K562 (cell line): ENCODE measurements around the gene PDGFC. TPM values are rescaled to one million over a fixed set of nuclear protein-coding genes. Genes with fewer than 3 reads are reported as not detected.

Experiments used
- ATAC-seq: fragments of 200-7000 bp; cut with Tn5 transposase; 3 replicates; pipeline ENCODE4 v1.9.1; 2020; ENCODE audit warnings: moderate library complexity
- BruUV-seq: library from RNA; stranded (reverse); fragments of 400-500 nt; replicated peaks from 2 replicates; lab custom pipeline; 2021; lab: Mats Ljungman, UMichigan
- CTCF ChIA-PET: fragments of 300-600 bp; formaldehyde crosslinking; extraction: SDS; loops from one replicate; lab custom pipeline; 2021; ENCODE audit warnings: low intra/inter-chr PET ratio; lab: Yijun Ruan, JAX
- POLR2A ChIA-PET: fragments of 300-600, 350-650 bp; sonication (Branson Sonifier 250); formaldehyde crosslinking; extraction: SDS; loops from one replicate; lab custom pipeline; 2021; ENCODE audit warnings: antibody characterized with exemption, inconsistent platforms; lab: Yijun Ruan, JAX
- DNase-seq, 4 experiments: peaks; one replicate each; pipeline versions ENCODE4 v3.0.0 to v3.0.0-alpha.2; 2011 to 2018; ENCODE audit warnings: low spot score in 3 of 4, mixed read lengths in 3 of 4; ENCODE audit errors: extremely low read depth in 1 of 4
- FAIRE-seq: peaks from 2 replicates; lab custom pipeline; 2011; peaks lifted over from hg19 to GRCh38; lab: Jason Lieb, UNC
- H2AFZ ChIP-seq: 2 replicates; pipeline ENCODE4 v1.6.0; 2011; ENCODE audit warnings: low read depth, low read length, control low read depth, inconsistent platforms
- H3K27ac ChIP-seq: fragments of 200-600 bp; 3 replicates; pipeline ENCODE4 v1.8.0; 2011; ENCODE audit warnings: low read depth, mild to moderate bottlenecking, control low read depth, inconsistent platforms, low read length, moderate library complexity, mixed read lengths; ENCODE audit errors: extremely low read depth
- H3K27me3 ChIP-seq, 2 experiments: fragments of 300-600 bp in 1 of 2; 2 replicates in 1 of 2; 3 replicates in 1 of 2; pipeline versions ENCODE4 v1.6.0 to v1.8.0; 2011; ENCODE audit warnings: inconsistent platforms in 2 of 2, low read length in 2 of 2, mild to moderate bottlenecking in 1 of 2, mixed read lengths in 1 of 2, moderate library complexity in 1 of 2; ENCODE audit not compliant: control insufficient read depth in 2 of 2, insufficient read depth in 2 of 2
- H3K36me3 ChIP-seq: fragments of 300-600 bp; 3 replicates; pipeline ENCODE4 v1.8.0; 2011; ENCODE audit warnings: mild to moderate bottlenecking, low read length, inconsistent platforms; ENCODE audit not compliant: control insufficient read depth, insufficient read depth
- H3K4me1 ChIP-seq, 2 experiments: fragments of 200-600 bp in 1 of 2; replicated peaks in 1 of 2; 2 replicates in 1 of 2; 3 replicates in 1 of 2; pipeline versions ENCODE4 v1.5.1 to v1.8.0; 2011; ENCODE audit warnings: inconsistent platforms in 2 of 2, low read length in 2 of 2, mild to moderate bottlenecking in 1 of 2, mixed read lengths in 1 of 2, moderate library complexity in 1 of 2; ENCODE audit not compliant: control insufficient read depth in 2 of 2, insufficient read depth in 2 of 2
- H3K4me2 ChIP-seq: 2 replicates; pipeline ENCODE4 v1.6.1; 2011; ENCODE audit warnings: low read length, control low read depth, inconsistent platforms, mixed read lengths; ENCODE audit not compliant: insufficient read depth
- H3K4me3 ChIP-seq: fragments of 200-600 bp; sonication (generic), shearing (Covaris generic); 2 replicates; pipeline ENCODE4 v1.5.1; 2016; ENCODE audit warnings: control low read depth, inconsistent platforms
- H3K79me2 ChIP-seq: fragments of 200-600 bp; 3 replicates; pipeline ENCODE4 v1.8.0; 2011; ENCODE audit warnings: low read length, inconsistent platforms; ENCODE audit not compliant: control insufficient read depth, insufficient read depth
- H3K9ac ChIP-seq, 2 experiments: 2 replicates each; pipeline versions ENCODE4 v1.6.0 to v1.6.1; 2011; ENCODE audit warnings: low read depth in 2 of 2, low read length in 2 of 2, control low read depth in 1 of 2, inconsistent platforms in 1 of 2, mild to moderate bottlenecking in 1 of 2, mixed read lengths in 1 of 2; ENCODE audit not compliant: insufficient read depth in 1 of 2
- H3K9me1 ChIP-seq: one replicate; pipeline ENCODE4 v1.6.0; 2011; ENCODE audit warnings: inconsistent platforms, mild to moderate bottlenecking, low read length, moderate library complexity; ENCODE audit not compliant: control insufficient read depth, insufficient read depth
- H3K9me3 ChIP-seq: replicated peaks from 2 replicates; pipeline ENCODE4 v1.5.1; 2011; ENCODE audit warnings: low read depth, low read length, inconsistent platforms; ENCODE audit not compliant: control insufficient read depth, insufficient read depth
- H4K20me1 ChIP-seq: replicated peaks from 2 replicates; pipeline ENCODE4 v1.6.1; 2011; ENCODE audit warnings: low read length, inconsistent platforms, mixed read lengths; ENCODE audit not compliant: control insufficient read depth, insufficient read depth
- CC2D1A ChIP-seq: fragments of 450-650 bp; IDR thresholded peaks from 2 replicates; pipeline ENCODE4 v1.6.1; 2017; ENCODE audit warnings: mild to moderate bottlenecking
- HCFC1 ChIP-seq: IDR thresholded peaks from 2 replicates; pipeline ENCODE4 v1.6.1; 2012; ENCODE audit warnings: low read depth, low read length, improper control_type of control experiment
- HNRNPK ChIP-seq: fragments of 200-400 bp; formaldehyde crosslinking; IDR thresholded peaks from one replicate; pipeline ENCODE4 v1.6.1; 2018; ENCODE audit warnings: mild to moderate bottlenecking, low read depth, low read length; ENCODE audit not compliant: poor library complexity, severe bottlenecking
- MECOM ChIP-seq: fragments of 250-450 bp; sonication (Bioruptor Pico); IDR thresholded peaks from 2 replicates; pipeline ENCODE4 v1.8.0; 2022; ENCODE audit warnings: inconsistent platforms
- NCOA2 ChIP-seq, 2 experiments: fragments of 450-650 bp; IDR thresholded peaks; 2 replicates each; pipeline ENCODE4 v1.6.1; 2018; ENCODE audit warnings: mild to moderate bottlenecking in 2 of 2, moderate library complexity in 1 of 2; ENCODE audit not compliant: partially characterized antibody in 2 of 2
- NR4A1 ChIP-seq, 2 experiments: fragments of 250-450 bp in 1 of 2; fragments of 450-650 bp in 1 of 2; sonication (Bioruptor Pico) in 1 of 2; IDR thresholded peaks; 2 replicates each; pipeline versions ENCODE4 v1.4.0 to v1.6.1; 2016 to 2020; ENCODE audit warnings: mild to moderate bottlenecking in 2 of 2, missing compliant biosample characterization in 1 of 2, missing genetic modification characterization in 1 of 2, moderate library complexity in 1 of 2
- RAD21 ChIP-seq, 2 experiments: fragments of 250-450 bp in 1 of 2; fragments of 450-650 bp in 1 of 2; sonication (Bioruptor Pico) in 1 of 2; formaldehyde crosslinking in 1 of 2; IDR thresholded peaks in 1 of 2; conservative IDR thresholded peaks in 1 of 2; 2 replicates each; pipeline versions ENCODE4 v1.4.0 to v1.8.0; 2020 to 2022; ENCODE audit warnings: mild to moderate bottlenecking in 2 of 2, moderate library complexity in 1 of 2
- WGBS: fragments of 100-300 bp; shearing (Covaris generic); methylation state at CpG from one replicate; pipeline ENCODE4 v1.1.6; 2016; ENCODE audit warnings: low coverage, mixed read lengths; ENCODE audit not compliant: insufficient coverage; ENCODE audit errors: missing lambda C conversion rate; 5-methylcytosine and 5-hydroxymethylcytosine counted together
- in situ Hi-C: fragments of 300-500 bp; cut with MboI; formaldehyde crosslinking; loops from 4 replicates; pipeline ENCODE4 v1.15.0; 2018; ENCODE audit warnings: inconsistent platforms, mixed read lengths
- intact Hi-C: fragments of 100-400 bp; cut with micrococcal nuclease; formaldehyde crosslinking; loops from 2 replicates; pipeline ENCODE4 v1.14.2; 2022
- polyA plus RNA-seq, 8 experiments: library from polyadenylated mRNA; depleted of rRNA in 4 of 8; stranded (reverse) in 5 of 8; unstranded in 3 of 8; fragments of >200 nt; fragmentation: Nextera tagmentation in 2 of 8; fragmentation: Illumina TruSeq in 1 of 8; extraction: Ambion mirVana in 2 of 8; extraction: Trizol in 1 of 8; gene quantifications; 2 replicates each; pipeline versions ENCODE4 v1.2.1 to v1.2.3, GENCODE V29; 2011 to 2014; ENCODE audit warnings: inconsistent platforms in 1 of 8, missing spikeins in 1 of 8
- total RNA-seq, 7 experiments: library from RNA; depleted of rRNA in 6 of 7; stranded (reverse); fragments of >200 nt in 6 of 7; fragmentation: Illumina TruSeq in 2 of 7; extraction: Trizol in 2 of 7; gene quantifications; 2 replicates each; pipeline versions ENCODE4 v1.2.1 to v1.2.3, GENCODE V29; 2011 to 2021; ENCODE audit warnings: low replicate concordance in 1 of 7
- TF ChIP-seq, protein P1 (sequence below): fragments of 250-450 bp; sonication (Bioruptor Pico); IDR thresholded peaks from 2 replicates; pipeline ENCODE4 v1.5.0; 2021; ENCODE audit warnings: mild to moderate bottlenecking, moderate library complexity
- TF ChIP-seq, protein P2 (sequence below): fragments of 250-450 bp; sonication (Bioruptor Pico); IDR thresholded peaks from 2 replicates; pipeline ENCODE4 v1.5.0; 2020; ENCODE audit warnings: mild to moderate bottlenecking, borderline replicate concordance

Gene PDGFC
- total and polyA plus RNA-seq, 9 of the 15 experiments (the other 6 are each of a cell fraction or from before 2014, with no cell fraction given), result not detected

DNA sequence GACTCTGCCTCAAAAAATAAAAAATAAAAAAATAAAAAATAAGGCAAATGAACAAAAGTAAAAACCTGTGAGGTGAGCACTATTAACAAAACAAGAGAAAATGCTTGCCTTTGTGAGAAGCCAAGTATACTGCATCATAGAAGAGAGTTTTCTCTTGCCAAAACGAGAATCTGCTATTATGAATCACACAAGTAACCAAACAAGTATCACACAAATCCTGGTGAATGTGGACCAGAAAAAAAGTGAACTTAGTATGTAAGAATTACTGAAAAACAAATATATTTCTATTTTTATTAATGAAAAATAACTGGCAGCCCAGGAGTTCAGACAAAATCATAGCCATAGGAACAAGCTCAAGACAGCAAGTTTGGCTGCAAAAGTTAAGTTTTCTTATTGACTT is 193.5 kb downstream of the PDGFC start (continued):
- TF ChIP-seq, protein P1, sequence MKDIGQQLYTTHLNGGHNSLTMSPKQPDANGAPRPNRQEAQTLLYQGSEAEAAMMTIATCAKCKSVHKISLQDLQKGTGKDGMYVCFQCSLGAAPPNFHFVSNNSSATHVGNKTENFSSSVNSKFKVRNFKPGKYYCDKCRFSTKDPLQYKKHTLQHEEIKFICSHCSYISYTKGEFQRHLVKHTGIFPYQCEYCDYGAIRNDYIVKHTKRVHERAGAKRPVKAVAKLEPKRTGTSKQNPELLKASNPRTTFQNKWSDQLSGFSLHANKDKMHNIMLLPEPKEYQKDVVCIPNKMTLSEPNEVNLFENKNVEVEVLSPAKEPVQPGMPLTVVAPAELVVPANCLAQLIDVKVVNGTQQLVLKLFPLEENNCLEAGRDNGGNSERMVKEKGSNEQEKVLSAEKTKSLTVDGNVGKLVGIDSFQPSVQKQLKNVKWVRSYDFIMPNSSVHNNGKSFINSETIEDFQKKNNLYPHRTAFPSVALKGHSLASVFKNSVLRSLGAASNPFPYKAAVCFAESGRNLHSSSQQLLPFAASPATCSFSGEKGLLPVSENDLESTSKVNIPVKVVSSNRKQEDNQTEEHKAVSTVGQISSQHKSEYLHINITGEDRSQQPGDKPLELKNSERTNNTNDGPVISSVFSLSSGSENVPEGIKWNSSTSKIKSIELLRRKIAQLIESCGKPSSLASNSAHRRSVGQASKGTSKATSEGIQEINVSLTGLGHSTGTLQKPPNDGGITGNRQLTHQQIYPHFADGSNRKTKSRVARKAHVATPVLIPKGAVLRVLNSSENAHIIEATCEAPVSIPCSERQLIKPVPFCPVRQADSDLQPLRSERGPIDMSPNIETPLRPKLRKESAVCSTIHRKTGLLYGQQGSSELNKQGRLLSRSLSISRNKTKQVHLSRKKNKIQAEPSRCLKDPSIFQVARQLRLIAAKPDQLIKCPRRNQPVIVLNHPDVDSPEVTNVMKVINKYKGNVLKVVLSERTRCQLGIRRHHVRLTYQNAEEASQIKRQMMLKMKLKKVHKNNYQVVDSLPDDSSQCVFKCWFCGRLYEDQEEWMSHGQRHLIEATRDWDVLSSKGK (CRISPR knock-in tag), result no peak
- no peak for TF ChIP-seq HCFC1
- no peak for TF ChIP-seq NCOA2 (IDR thresholded peaks at IDR 0.05; ENCODE audit: partially characterized antibody in 2 of 2)
- no peak for TF ChIP-seq NR4A1 (CRISPR knock-in tag; IDR thresholded peaks at IDR 0.05)
- TF ChIP-seq NR4A1 (tag; IDR thresholded peaks at IDR 0.05), result no peak
- TF ChIP-seq CC2D1A, result no peak
- no peak for TF ChIP-seq MECOM (CRISPR knock-in tag)
- no peak for TF ChIP-seq RAD21 (CRISPR knock-in tag; conservative IDR thresholded peaks at IDR 0.05 in 1 of 2, IDR thresholded peaks at IDR 0.05 in 1 of 2)

DNA sequence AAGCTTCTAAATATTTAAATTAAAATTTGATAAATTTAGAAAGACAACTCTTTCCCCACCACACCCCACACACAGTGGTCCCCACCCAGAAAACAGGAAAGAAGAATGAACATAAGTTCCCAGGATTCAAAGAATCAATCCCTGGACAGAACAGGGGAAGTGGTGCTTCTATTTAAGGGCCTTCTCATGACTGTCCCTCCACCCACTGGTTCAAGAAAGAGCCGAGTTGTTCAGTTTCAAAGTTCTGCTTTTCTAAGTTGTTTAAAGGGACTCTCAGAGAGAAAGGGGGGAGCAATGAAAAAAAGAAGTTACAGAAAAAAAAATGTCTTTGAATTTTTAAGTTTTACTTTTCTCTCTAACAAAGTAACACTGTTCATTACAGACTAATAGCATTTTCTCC is 195.8 kb downstream of the PDGFC start:
- Histone ChIP-seq H3K79me2 (no peaks in the 10 kb centered on the region), H3K9ac (no peak overlapping the region), H3K36me3 (no peaks in the 10 kb centered on the region), H3K4me3 (no peak overlapping the region), H3K27me3 (no peaks in the 10 kb centered on the region), H3K4me1 (no peaks in the 10 kb centered on the region), H3K9me3 (no peaks in the 10 kb centered on the region; the same call in 1 of the 2 replicates), H3K27ac (no peak overlapping the region)
- no peak for FAIRE-seq
- POLR2A ChIA-PET, result no interaction called here
- CTCF ChIA-PET, result no interaction called here
- intact Hi-C loops, result no loop called here
- TF ChIP-seq, protein P2, sequence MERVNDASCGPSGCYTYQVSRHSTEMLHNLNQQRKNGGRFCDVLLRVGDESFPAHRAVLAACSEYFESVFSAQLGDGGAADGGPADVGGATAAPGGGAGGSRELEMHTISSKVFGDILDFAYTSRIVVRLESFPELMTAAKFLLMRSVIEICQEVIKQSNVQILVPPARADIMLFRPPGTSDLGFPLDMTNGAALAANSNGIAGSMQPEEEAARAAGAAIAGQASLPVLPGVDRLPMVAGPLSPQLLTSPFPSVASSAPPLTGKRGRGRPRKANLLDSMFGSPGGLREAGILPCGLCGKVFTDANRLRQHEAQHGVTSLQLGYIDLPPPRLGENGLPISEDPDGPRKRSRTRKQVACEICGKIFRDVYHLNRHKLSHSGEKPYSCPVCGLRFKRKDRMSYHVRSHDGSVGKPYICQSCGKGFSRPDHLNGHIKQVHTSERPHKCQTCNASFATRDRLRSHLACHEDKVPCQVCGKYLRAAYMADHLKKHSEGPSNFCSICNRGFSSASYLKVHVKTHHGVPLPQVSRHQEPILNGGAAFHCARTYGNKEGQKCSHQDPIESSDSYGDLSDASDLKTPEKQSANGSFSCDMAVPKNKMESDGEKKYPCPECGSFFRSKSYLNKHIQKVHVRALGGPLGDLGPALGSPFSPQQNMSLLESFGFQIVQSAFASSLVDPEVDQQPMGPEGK (CRISPR knock-in tag), result no peak
- TF ChIP-seq HNRNPK, result no peak
- TF ChIP-seq, all 486 proteins: peak for 0
- no TSS peak for BruUV-seq
- no peak overlapping the region for H3K4me2 ChIP-seq
- no peak overlapping the region for H2AFZ ChIP-seq
- ATAC-seq (no peak), DNase-seq (no peak)
- no peaks in the 10 kb centered on the region for H3K9me1 ChIP-seq
- H4K20me1 ChIP-seq, result no peaks in the 10 kb centered on the region
- in situ Hi-C loops, result no loop called here
- 0% methylated on average over 1 of the region's 1 CpG for WGBS
